KOPT-K1 (cell line): ENCODE data around the gene TUFT1.

ENCODE experiments used
- H3K27ac ChIP-seq: fragments of 200-600 bp; sonication (generic); 2 replicates; pipeline ENCODE4 v1.5.1; 2016; ENCODE audit warnings: antibody characterized with exemption, mild to moderate bottlenecking, low read depth, low read length; ENCODE audit not compliant: poor library complexity, severe bottlenecking
- H3K36me3 ChIP-seq: fragments of 200-600 bp; sonication (generic); 2 replicates; pipeline ENCODE4 v1.5.1; 2017; ENCODE audit warnings: antibody characterized with exemption, mild to moderate bottlenecking, low read length, moderate library complexity; ENCODE audit not compliant: insufficient read depth
- H3K9me3 ChIP-seq: fragments of 200-600 bp; sonication (generic); 2 replicates; pipeline ENCODE4 v1.5.1; 2017; ENCODE audit warnings: antibody characterized with exemption, low read length, mild to moderate bottlenecking; ENCODE audit not compliant: insufficient read depth, poor library complexity, severe bottlenecking

Gene TUFT1

GRCh38 chr1:151620286-151620685 lies 80.2 kb downstream of the TUFT1 start:
- H3K9me3 ChIP-seq = no peaks in the 10 kb centered on the region
- no peaks in the 10 kb centered on the region; the same call in 1 of the 2 replicates for H3K36me3 ChIP-seq
- H3K27ac ChIP-seq = no peak overlapping the region

GRCh38 chr1:151621351-151621750 lies 81.2 kb downstream of the TUFT1 start:
- no peaks in the 10 kb centered on the region; the same call in 1 of the 2 replicates for H3K36me3 ChIP-seq
- no peaks in the 10 kb centered on the region for H3K9me3 ChIP-seq
- H3K27ac ChIP-seq = no peak overlapping the region

DNA sequence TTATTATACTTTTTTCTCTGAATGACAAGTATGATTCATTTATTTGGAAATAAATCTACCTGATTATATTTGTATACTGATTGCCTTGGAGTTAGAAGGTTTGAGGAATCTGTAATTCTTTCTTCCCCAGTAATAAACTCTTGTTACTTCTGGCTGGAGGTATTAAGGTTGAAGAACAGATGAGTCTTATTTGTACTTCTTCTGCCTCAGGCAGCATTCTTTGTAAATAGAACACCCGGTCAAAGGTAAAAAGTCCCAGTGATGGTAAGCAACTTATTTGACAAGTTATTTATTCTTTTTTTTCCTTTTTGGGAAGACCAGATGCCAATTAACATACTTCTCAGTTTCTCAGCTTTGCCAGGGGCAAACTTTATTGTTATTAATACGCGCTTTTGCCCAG lies 84.7 kb downstream of the TUFT1 start:
- Histone ChIP-seq H3K36me3 (no peaks in the 10 kb centered on the region), H3K27ac (no peak overlapping the region), H3K9me3 (no peaks in the 10 kb centered on the region)

DNA sequence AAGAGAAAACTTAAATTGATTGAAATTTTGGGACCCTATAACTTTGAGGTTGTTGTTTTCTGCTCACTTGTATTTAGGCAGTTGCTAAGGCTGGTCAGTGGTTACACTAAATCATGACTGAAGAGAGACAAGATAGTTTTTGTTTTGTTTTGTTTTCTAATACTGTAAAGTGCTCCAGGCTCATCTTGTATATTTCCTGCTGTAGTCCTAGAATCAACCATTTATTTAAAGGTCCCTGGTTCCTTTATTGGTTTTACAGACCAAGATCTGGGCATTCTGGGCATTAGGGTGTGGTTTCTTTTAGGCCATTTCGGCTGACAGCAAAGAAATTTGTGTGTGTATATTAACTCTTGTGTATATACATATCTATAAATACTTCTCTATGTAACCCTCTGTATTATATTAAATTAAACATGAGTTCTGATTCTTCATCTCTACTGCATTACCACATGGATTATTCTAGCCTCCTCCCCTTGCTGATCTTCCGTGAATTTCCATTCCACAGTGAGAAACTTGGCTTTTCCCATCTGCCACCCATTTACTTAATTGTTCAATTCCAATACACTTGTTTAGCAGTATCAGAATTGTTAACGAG lies 86.7 kb downstream of the TUFT1 start:
- Histone ChIP-seq H3K9me3 (no peaks in the 10 kb centered on the region), H3K27ac (no peak overlapping the region), H3K36me3 (no peaks in the 10 kb centered on the region)

DNA sequence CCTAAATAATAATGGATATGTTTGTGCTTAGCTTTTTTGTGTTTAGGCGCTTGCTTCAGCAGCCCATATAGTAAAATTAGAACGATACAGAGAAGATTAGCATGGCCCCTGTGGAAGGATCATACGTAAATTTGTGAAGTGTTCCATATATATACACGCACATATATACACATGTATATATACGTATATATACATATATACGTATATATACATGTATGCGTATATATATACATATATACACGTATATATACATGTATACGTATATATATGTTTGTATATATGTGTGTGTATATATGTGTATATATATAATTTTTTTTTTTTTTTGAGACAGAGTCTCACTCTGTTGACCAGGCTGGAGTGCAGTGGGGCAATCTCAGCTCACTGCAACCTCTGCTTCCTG lies 89.2 kb downstream of the TUFT1 start:
- H3K36me3 ChIP-seq = no peaks in the 10 kb centered on the region
- H3K9me3 ChIP-seq = no peaks in the 10 kb centered on the region
- no peak overlapping the region for H3K27ac ChIP-seq
